H9 (cell line): ENCODE results near the gene NR3C2. TPM values are rescaled to one million over a fixed set of nuclear protein-coding genes. Genes with fewer than 3 reads are reported as not detected.

ENCODE experiments used
- DNase-seq: peaks from one replicate; pipeline ENCODE4 v3.0.0-alpha.2; 2017
- H2AFZ ChIP-seq: one replicate; pipeline ENCODE4 v1.6.1; 2013; ENCODE audit warnings: mild to moderate bottlenecking, low read length, control low read depth, moderate library complexity
- H2AK5ac ChIP-seq: 2 replicates; pipeline ENCODE4 v1.6.1; 2013; ENCODE audit warnings: low read length, control low read depth, mixed read lengths; ENCODE audit not compliant: insufficient read length
- H2BK120ac ChIP-seq: one replicate; pipeline ENCODE4 v1.6.1; 2013; ENCODE audit warnings: low read depth, mild to moderate bottlenecking, low read length, control low read depth, inconsistent platforms; ENCODE audit not compliant: poor library complexity, severe bottlenecking
- H2BK12ac ChIP-seq: 2 replicates; pipeline ENCODE4 v1.6.1; 2013; ENCODE audit warnings: low read length, control low read depth, mixed read lengths, low read depth; ENCODE audit not compliant: insufficient read length
- H2BK15ac ChIP-seq: 2 replicates; pipeline ENCODE4 v1.6.1; 2013; ENCODE audit warnings: low read depth, low read length, control low read depth
- H2BK20ac ChIP-seq: one replicate; pipeline ENCODE4 v1.6.1; 2013; ENCODE audit warnings: low read depth, mild to moderate bottlenecking, low read length, control low read depth, inconsistent platforms; ENCODE audit not compliant: poor library complexity, severe bottlenecking
- H2BK5ac ChIP-seq: 2 replicates; pipeline ENCODE4 v1.6.1; 2013; ENCODE audit warnings: low read length, control low read depth, mixed read lengths; ENCODE audit not compliant: insufficient read length
- H3K14ac ChIP-seq: 2 replicates; pipeline ENCODE4 v1.6.1; 2013; ENCODE audit warnings: low read length, control low read depth; ENCODE audit not compliant: insufficient read depth
- H3K18ac ChIP-seq: 2 replicates; pipeline ENCODE4 v1.6.1; 2013; ENCODE audit warnings: low read depth, mild to moderate bottlenecking, mixed read lengths, low read length, control low read depth; ENCODE audit not compliant: insufficient read length
- H3K23ac ChIP-seq: 2 replicates; pipeline ENCODE4 v1.6.1; 2013; ENCODE audit warnings: low read length, control low read depth, mixed read lengths, low read depth; ENCODE audit not compliant: insufficient read length
- H3K23me2 ChIP-seq: 2 replicates; pipeline ENCODE4 v1.6.1; 2013; ENCODE audit warnings: low read depth, mild to moderate bottlenecking, mixed read lengths, low read length, control low read depth; ENCODE audit not compliant: insufficient read length, poor library complexity, severe bottlenecking
- H3K27ac ChIP-seq: 2 replicates; pipeline ENCODE4 v1.5.1; 2013; ENCODE audit warnings: low read length, control low read depth, mixed read lengths, low read depth; ENCODE audit not compliant: insufficient read length
- H3K27me3 ChIP-seq: 2 replicates; pipeline ENCODE4 v1.6.1; 2013; ENCODE audit warnings: low read length, control low read depth, inconsistent platforms; ENCODE audit not compliant: insufficient read depth
- H3K4ac ChIP-seq: 2 replicates; pipeline ENCODE4 v1.6.1; 2013; ENCODE audit warnings: low read depth, mild to moderate bottlenecking, control low read depth, inconsistent platforms, low read length, moderate library complexity
- H3K4me1 ChIP-seq: 2 replicates; pipeline ENCODE4 v1.6.1; 2013; ENCODE audit warnings: low read length, control low read depth, inconsistent platforms; ENCODE audit not compliant: insufficient read depth
- H3K4me2 ChIP-seq: 2 replicates; pipeline ENCODE4 v1.6.1; 2013; ENCODE audit warnings: low read length, control low read depth, mixed read lengths; ENCODE audit not compliant: insufficient read length, insufficient read depth
- H3K56ac ChIP-seq: 2 replicates; pipeline ENCODE4 v1.6.1; 2013; ENCODE audit warnings: low read depth, mild to moderate bottlenecking, mixed read lengths, low read length, control low read depth; ENCODE audit not compliant: insufficient read length
- H3K79me1 ChIP-seq: 2 replicates; pipeline ENCODE4 v1.6.1; 2013; ENCODE audit warnings: low read depth, mild to moderate bottlenecking, moderate library complexity, low read length, control low read depth, inconsistent platforms; ENCODE audit not compliant: insufficient read depth, poor library complexity, severe bottlenecking
- H3K79me2 ChIP-seq: 2 replicates; pipeline ENCODE4 v1.6.1; 2013; ENCODE audit warnings: low read length, control low read depth, inconsistent platforms; ENCODE audit not compliant: insufficient read depth
- H3K9ac ChIP-seq: 2 replicates; pipeline ENCODE4 v1.6.1; 2013; ENCODE audit warnings: low read length, control low read depth, mixed read lengths; ENCODE audit not compliant: insufficient read length; ENCODE audit errors: extremely low read depth
- H3K9me3 ChIP-seq: one replicate; pipeline ENCODE4 v1.6.1; 2013; ENCODE audit warnings: low read depth, low read length, inconsistent platforms; ENCODE audit not compliant: control insufficient read depth
- H3T11ph ChIP-seq: one replicate; pipeline ENCODE4 v1.6.1; 2013; ENCODE audit warnings: mild to moderate bottlenecking, low read length, control low read depth, inconsistent platforms
- H4K20me1 ChIP-seq: one replicate; pipeline ENCODE4 v1.6.1; 2013; ENCODE audit not compliant: control insufficient read depth, insufficient read length, insufficient read depth
- H4K5ac ChIP-seq: 2 replicates; pipeline ENCODE4 v1.6.1; 2013; ENCODE audit warnings: low read depth, mild to moderate bottlenecking, mixed read lengths, low read length, control low read depth; ENCODE audit not compliant: insufficient read length
- H4K8ac ChIP-seq: replicated peaks from 2 replicates; pipeline ENCODE4 v1.6.1; 2013; ENCODE audit warnings: low read length, control low read depth, mixed read lengths, low read depth; ENCODE audit not compliant: insufficient read length
- H4K91ac ChIP-seq: 2 replicates; pipeline ENCODE4 v1.6.1; 2013; ENCODE audit warnings: low read depth, mild to moderate bottlenecking, moderate library complexity, mixed read lengths, low read length, control low read depth; ENCODE audit not compliant: insufficient read length
- H3K27ac Mint-ChIP-seq, 3 experiments: 2 replicates in 2 of 3; 3 replicates in 1 of 3; pipeline ENCODE4 v1.8.0; 2020 to 2021; ENCODE audit warnings: mixed read lengths in 3 of 3, mild to moderate bottlenecking in 1 of 3, moderate library complexity in 1 of 3
- H3K27me3 Mint-ChIP-seq: 2 replicates; pipeline ENCODE4 v1.8.0; 2021; ENCODE audit warnings: low read depth, mild to moderate bottlenecking, moderate library complexity, mixed read lengths
- H3K36me3 Mint-ChIP-seq, 3 experiments: 2 replicates in 2 of 3; 3 replicates in 1 of 3; pipeline ENCODE4 v1.8.0; 2020 to 2021; ENCODE audit warnings: low read depth in 3 of 3, mixed read lengths in 3 of 3; ENCODE audit not compliant: insufficient read depth in 1 of 3
- H3K4me1 Mint-ChIP-seq, 2 experiments: 2 replicates each; pipeline ENCODE4 v1.8.0; 2020; ENCODE audit warnings: mixed read lengths in 2 of 2
- H3K4me3 Mint-ChIP-seq, 2 experiments: 2 replicates in 1 of 2; 3 replicates in 1 of 2; pipeline ENCODE4 v1.8.0; 2020 to 2021; ENCODE audit warnings: mild to moderate bottlenecking in 2 of 2, mixed read lengths in 2 of 2, moderate library complexity in 1 of 2
- H3K9me3 Mint-ChIP-seq, 2 experiments: 2 replicates in 1 of 2; 3 replicates in 1 of 2; pipeline ENCODE4 v1.8.0; 2020; ENCODE audit warnings: mild to moderate bottlenecking in 2 of 2, mixed read lengths in 2 of 2, moderate library complexity in 1 of 2
- CTCF ChIP-seq: fragments of 200-600 bp; sonication (generic); conservative IDR thresholded peaks from 3 replicates; pipeline ENCODE4 v1.8.0; 2021; ENCODE audit warnings: antibody characterized with exemption, mild to moderate bottlenecking
- WGBS: extraction: QIAGEN DNeasy Blood & Tissue Kit; methylation state at CpG from one replicate; pipeline ENCODE4 v1.1.7; 2013; ENCODE audit warnings: missing lambda C conversion rate, low lambda C conversion rate, mixed read lengths; ENCODE audit not compliant: insufficient read length; ENCODE audit errors: extremely low coverage; 5-methylcytosine and 5-hydroxymethylcytosine counted together
- total RNA-seq: library from RNA; stranded (reverse); gene quantifications from 2 replicates; pipeline ENCODE4 v1.2.1, GENCODE V29; 2021

Gene NR3C2
- total RNA-seq, 1 experiment from 2014 or later: 1.4 TPM

GRCh38 chr4:148258535-148258934 is 183.7 kb downstream of the NR3C2 start:
- H3T11ph ChIP-seq: peak overlapping the region; percentile 67
- H3K79me2 ChIP-seq: no peaks in the 10 kb centered on the region
- H2AFZ ChIP-seq: no peak overlapping the region
- no peaks in the 10 kb centered on the region for H3K27me3 ChIP-seq
- no peak overlapping the region for H4K8ac ChIP-seq
- H3K4me1 ChIP-seq: no peaks in the 10 kb centered on the region
- H2AK5ac ChIP-seq: no peak overlapping the region
- no peaks in the 10 kb centered on the region for H3K9me3 ChIP-seq
- TF ChIP-seq CTCF: no peak
- H3K9ac ChIP-seq: no peak overlapping the region
- no peak overlapping the region for H2BK120ac ChIP-seq
- H2BK15ac ChIP-seq: no peak overlapping the region
- H3K79me1 ChIP-seq: no peaks in the 10 kb centered on the region
- H3K14ac ChIP-seq: no peak overlapping the region
- no peaks in the 10 kb centered on the region for H4K20me1 ChIP-seq
- H3K4ac ChIP-seq: no peak overlapping the region
- no peak overlapping the region for H2BK12ac ChIP-seq
- H3K23me2 ChIP-seq: no peaks in the 10 kb centered on the region
- no peak overlapping the region for H3K4me2 ChIP-seq
- H3K23ac ChIP-seq: no peak overlapping the region
- H3K4me1 Mint-ChIP-seq: 0 out of 4 replicates have a peak, but pooled peaks cover 0 to 2% of the 10 kb centered on the region in 2 experiments
- no peak overlapping the region for H3K4me3 Mint-ChIP-seq
- no peaks in the 10 kb centered on the region for H3K27me3 Mint-ChIP-seq
- no peak overlapping the region for H3K27ac ChIP-seq
- no peak overlapping the region for H4K5ac ChIP-seq
- DNase-seq: no peak
- H3K9me3 Mint-ChIP-seq: no peaks in the 10 kb centered on the region
- H4K91ac ChIP-seq: no peak overlapping the region
- no peak overlapping the region for H3K56ac ChIP-seq
- H3K27ac Mint-ChIP-seq: no peak overlapping the region
- no peak overlapping the region for H3K18ac ChIP-seq
- no CpG with 5 or more reads among the region's 7 CpGs for WGBS
- H2BK20ac ChIP-seq: no peak overlapping the region
- H2BK5ac ChIP-seq: no peak overlapping the region
- H3K36me3 Mint-ChIP-seq: no peaks in the 10 kb centered on the region
